Measurements from ENCODE around the gene TNFSF15.

- TF ChIP-seq CTCF (IDR thresholded peaks at IDR 0.05) (no peak), POLR2A (IDR thresholded peaks at IDR 0.05) (no peak)
Observed at GRCh38 chr9:114756920-114757319, 48.9 kb downstream of the TNFSF15 start.

Data from adrenal gland (tissue), 5 donors.